Neural progenitor cell (in vitro differentiated cells): ENCODE measurements around the gene LBR. TPM values are rescaled to one million over a fixed set of nuclear protein-coding genes. Genes with fewer than 3 reads are reported as not detected.

ENCODE experiments used
- DNase-seq: peaks from one replicate; pipeline ENCODE4 v3.0.0-alpha.2; 2016; ENCODE audit warnings: low spot score
- H2AFZ ChIP-seq: fragments of 200-600 bp; sonication (generic); replicated peaks from 2 replicates; pipeline ENCODE4 v1.6.1; 2016; ENCODE audit warnings: antibody characterized with exemption
- H3F3A ChIP-seq: fragments of 200-600 bp; sonication (generic); 2 replicates; pipeline ENCODE4 v1.6.1; 2016; ENCODE audit warnings: antibody characterized with exemption, low read depth
- H3K27ac ChIP-seq: fragments of 200-600 bp; sonication (generic); 2 replicates; pipeline ENCODE4 v1.5.1; 2016; ENCODE audit warnings: mild to moderate bottlenecking
- H3K27me3 ChIP-seq: fragments of 200-600 bp; sonication (generic); 2 replicates; pipeline ENCODE4 v1.6.1; 2016; ENCODE audit warnings: mild to moderate bottlenecking, moderate library complexity
- H3K36me3 ChIP-seq: fragments of 200-600 bp; sonication (generic); 2 replicates; pipeline ENCODE4 v1.5.1; 2016
- H3K4me1 ChIP-seq: fragments of 200-600 bp; sonication (generic); 2 replicates; pipeline ENCODE4 v1.6.1; 2016; ENCODE audit warnings: mixed run types
- H3K4me2 ChIP-seq: fragments of 200-600 bp; sonication (generic); 2 replicates; pipeline ENCODE4 v1.6.1; 2016
- H3K4me3 ChIP-seq: fragments of 200-600 bp; sonication (generic); 2 replicates; pipeline ENCODE4 v1.5.1; 2016
- H3K79me2 ChIP-seq: fragments of 200-600 bp; sonication (generic); 2 replicates; pipeline ENCODE4 v1.6.1; 2016; ENCODE audit warnings: low read depth
- H3K9ac ChIP-seq: fragments of 200-600 bp; sonication (generic); 2 replicates; pipeline ENCODE4 v1.6.1; 2016
- H3K9me3 ChIP-seq: fragments of 200-600 bp; sonication (generic); 2 replicates; pipeline ENCODE4 v1.5.1; 2016; ENCODE audit warnings: low read depth
- H4K20me1 ChIP-seq: fragments of 200-600 bp; sonication (generic); 2 replicates; pipeline ENCODE4 v1.6.1; 2016; ENCODE audit warnings: low read depth
- H3K27ac Mint-ChIP-seq: 3 replicates; pipeline ENCODE4 v1.8.0; 2021; ENCODE audit warnings: mixed read lengths
- H3K27me3 Mint-ChIP-seq: 2 replicates; pipeline ENCODE4 v1.8.0; 2022; ENCODE audit warnings: low read depth, mild to moderate bottlenecking, inconsistent platforms, moderate library complexity, mixed read lengths; ENCODE audit not compliant: insufficient read depth
- H3K36me3 Mint-ChIP-seq: 3 replicates; pipeline ENCODE4 v1.8.0; 2021; ENCODE audit warnings: mixed read lengths
- H3K4me1 Mint-ChIP-seq: 3 replicates; pipeline ENCODE4 v1.8.0; 2021; ENCODE audit warnings: mixed read lengths
- H3K4me3 Mint-ChIP-seq: 3 replicates; pipeline ENCODE4 v1.8.0; 2021; ENCODE audit warnings: mild to moderate bottlenecking, moderate library complexity, mixed read lengths
- H3K9me3 Mint-ChIP-seq: 3 replicates; pipeline ENCODE4 v1.8.0; 2020; ENCODE audit warnings: mixed read lengths
- EZH2 ChIP-seq: fragments of 200-600 bp; sonication (generic); IDR thresholded peaks from 2 replicates; pipeline ENCODE4 v1.6.1; 2017; ENCODE audit warnings: antibody characterized with exemption, mild to moderate bottlenecking, moderate library complexity
- EZH2phosphoT487 ChIP-seq: fragments of 200-600 bp; sonication (generic); IDR thresholded peaks from 2 replicates; pipeline ENCODE4 v1.6.1; 2017; ENCODE audit warnings: antibody characterized with exemption
- total RNA-seq: library from RNA; depleted of rRNA; stranded (reverse); fragments of >200 nt; gene quantifications from 2 replicates; pipeline ENCODE4 v1.2.3, GENCODE V29; 2015; ENCODE audit warnings: low replicate concordance
- TF ChIP-seq, protein P1 (sequence below): fragments of 200-600 bp; sonication (generic); IDR thresholded peaks from 2 replicates; pipeline ENCODE4 v1.5.1; 2017; ENCODE audit warnings: antibody characterized with exemption, mild to moderate bottlenecking

The LBR gene
- total RNA-seq, 1 donor from 2014 or later = 171 TPM

- Mint-ChIP-seq H3K36me3 (no peaks in the 10 kb centered on the region), H3K27ac (peak overlapping the region; percentile 46), H3K4me1 (peaks cover 25% of the 10 kb centered on the region), H3K27me3 (peaks cover 3% of the 10 kb centered on the region), H3K9me3 (no peaks in the 10 kb centered on the region), H3K4me3 (peak overlapping the region; percentile 46)
- Histone ChIP-seq H3K79me2 (no peaks in the 10 kb centered on the region), H4K20me1 (no peaks in the 10 kb centered on the region), H3K27ac (no peak overlapping the region), H3K9me3 (no peaks in the 10 kb centered on the region), H2AFZ (no peak overlapping the region), H3K36me3 (no peaks in the 10 kb centered on the region), H3K9ac (no peak overlapping the region), H3F3A (peaks cover 16% of the 10 kb centered on the region), H3K4me1 (peaks cover 19% of the 10 kb centered on the region), H3K27me3 (no peaks in the 10 kb centered on the region), H3K4me3 (no peak overlapping the region), H3K4me2 (no peak overlapping the region)
- no peak for DNase-seq
- TF ChIP-seq, protein P1, sequence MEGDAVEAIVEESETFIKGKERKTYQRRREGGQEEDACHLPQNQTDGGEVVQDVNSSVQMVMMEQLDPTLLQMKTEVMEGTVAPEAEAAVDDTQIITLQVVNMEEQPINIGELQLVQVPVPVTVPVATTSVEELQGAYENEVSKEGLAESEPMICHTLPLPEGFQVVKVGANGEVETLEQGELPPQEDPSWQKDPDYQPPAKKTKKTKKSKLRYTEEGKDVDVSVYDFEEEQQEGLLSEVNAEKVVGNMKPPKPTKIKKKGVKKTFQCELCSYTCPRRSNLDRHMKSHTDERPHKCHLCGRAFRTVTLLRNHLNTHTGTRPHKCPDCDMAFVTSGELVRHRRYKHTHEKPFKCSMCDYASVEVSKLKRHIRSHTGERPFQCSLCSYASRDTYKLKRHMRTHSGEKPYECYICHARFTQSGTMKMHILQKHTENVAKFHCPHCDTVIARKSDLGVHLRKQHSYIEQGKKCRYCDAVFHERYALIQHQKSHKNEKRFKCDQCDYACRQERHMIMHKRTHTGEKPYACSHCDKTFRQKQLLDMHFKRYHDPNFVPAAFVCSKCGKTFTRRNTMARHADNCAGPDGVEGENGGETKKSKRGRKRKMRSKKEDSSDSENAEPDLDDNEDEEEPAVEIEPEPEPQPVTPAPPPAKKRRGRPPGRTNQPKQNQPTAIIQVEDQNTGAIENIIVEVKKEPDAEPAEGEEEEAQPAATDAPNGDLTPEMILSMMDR = no peak
- TF ChIP-seq EZH2phosphoT487 = no peak
- TF ChIP-seq EZH2 = no peak
Measured at GRCh38 chr1:225469051-225469450, 41.2 kb upstream of the LBR start.

- Mint-ChIP-seq H3K36me3 (no peaks in the 10 kb centered on the region), H3K27me3 (peaks cover 3% of the 10 kb centered on the region), H3K4me1 (peaks cover 28% of the 10 kb centered on the region), H3K9me3 (no peaks in the 10 kb centered on the region), H3K4me3 (no peak overlapping the region), H3K27ac (peak overlapping the region; percentile 46)
- H3K9me3 ChIP-seq = no peaks in the 10 kb centered on the region
- no peak for DNase-seq
- H3K79me2 ChIP-seq = no peaks in the 10 kb centered on the region
- H3K27ac ChIP-seq = no peak overlapping the region
- H3K27me3 ChIP-seq = no peaks in the 10 kb centered on the region
- peaks cover 19% of the 10 kb centered on the region for H3F3A ChIP-seq
- no peak overlapping the region for H3K4me3 ChIP-seq
- TF ChIP-seq EZH2 (no peak), EZH2phosphoT487 (no peak)
- TF ChIP-seq, protein P1 = no peak
- no peaks in the 10 kb centered on the region for H4K20me1 ChIP-seq
- H3K36me3 ChIP-seq = no peaks in the 10 kb centered on the region
- no peak overlapping the region for H3K9ac ChIP-seq
- H2AFZ ChIP-seq = no peak overlapping the region
- no peak overlapping the region for H3K4me2 ChIP-seq
- H3K4me1 ChIP-seq = peaks cover 25% of the 10 kb centered on the region
Measured at GRCh38 chr1:225468270-225469020, 40.6 kb upstream of the LBR start.

GRCh38 chr1:225467193-225468020, 39.6 kb upstream of the LBR start:
- Histone ChIP-seq H3K36me3 (no peaks in the 10 kb centered on the region), H3K9me3 (no peaks in the 10 kb centered on the region), H3K4me1 (peaks cover 35% of the 10 kb centered on the region), H3K27me3 (no peaks in the 10 kb centered on the region), H3K4me3 (no peak overlapping the region), H3K27ac (no peak overlapping the region), H3K79me2 (no peaks in the 10 kb centered on the region), H3K9ac (no peak overlapping the region), H2AFZ (no peak overlapping the region), H3F3A (peaks cover 19% of the 10 kb centered on the region), H4K20me1 (no peaks in the 10 kb centered on the region), H3K4me2 (no peak overlapping the region)
- H3K9me3 Mint-ChIP-seq = no peaks in the 10 kb centered on the region
- no peak overlapping the region for H3K4me3 Mint-ChIP-seq
- TF ChIP-seq EZH2phosphoT487 (no peak), EZH2 (no peak)
- TF ChIP-seq, protein P1 = no peak
- peaks cover 35% of the 10 kb centered on the region for H3K4me1 Mint-ChIP-seq
- H3K36me3 Mint-ChIP-seq = no peaks in the 10 kb centered on the region
- H3K27me3 Mint-ChIP-seq = peaks cover 5% of the 10 kb centered on the region
- no peak overlapping the region for H3K27ac Mint-ChIP-seq
- no peak for DNase-seq
